GM20431 (cell line): ENCODE measurements around the gene LRRN4.
"Not testable (repeated sequence)": the region's sequence is repeated elsewhere in the genome, so short reads cannot be mapped to it uniquely, and the experiment has no call there.

Experiments used
- in situ Hi-C: fragments of 300-500 bp; cut with MseI, MboI; formaldehyde crosslinking; loops from one replicate; pipeline ENCODE4 v1.15.0; 2020; ENCODE audit warnings: low sequenced_read_pairs; ENCODE audit not compliant: unreplicated experiment

The LRRN4 gene

GRCh38 chr20:6036213-6036612, 17.6 kb downstream of the LRRN4 start:
- in situ Hi-C loops: no loop called here

- in situ Hi-C loops: no loop called here
Observed at GRCh38 chr20:6034134-6034969, 19.5 kb downstream of the LRRN4 start.

GRCh38 chr20:6032907-6033306, 21.0 kb downstream of the LRRN4 start:
- in situ Hi-C loops: not testable (repeated sequence)

- in situ Hi-C loops: no loop called here
Observed at GRCh38 chr20:6030453-6031080, 23.3 kb downstream of the LRRN4 start.

- in situ Hi-C loops: no loop called here
Observed at GRCh38 chr20:6029538-6029937, 24.3 kb downstream of the LRRN4 start.

- in situ Hi-C loops: no loop called here
Observed at GRCh38 chr20:6028818-6029217, 25.0 kb downstream of the LRRN4 start.

- in situ Hi-C loops: no loop called here
Observed at GRCh38 chr20:6026051-6026450, 27.8 kb downstream of the LRRN4 start.

- in situ Hi-C loops: no loop called here
Observed at GRCh38 chr20:6024768-6025167, 29.1 kb downstream of the LRRN4 start.

GRCh38 chr20:6017880-6018279, 36.0 kb downstream of the LRRN4 start:
- in situ Hi-C loops: no loop called here

GRCh38 chr20:6017467-6017866, 36.4 kb downstream of the LRRN4 start:
- in situ Hi-C loops: no loop called here

- in situ Hi-C loops: no loop called here
Observed at GRCh38 chr20:6014957-6015356, 38.9 kb downstream of the LRRN4 start.

GRCh38 chr20:6014017-6014416, 39.8 kb downstream of the LRRN4 start:
- in situ Hi-C loops: no loop called here

GRCh38 chr20:6012179-6012578, 41.7 kb downstream of the LRRN4 start:
- in situ Hi-C loops: no loop called here

- in situ Hi-C loops: no loop called here
Observed at GRCh38 chr20:6008254-6008653, 45.6 kb downstream of the LRRN4 start.

- in situ Hi-C loops: no loop called here
Observed at GRCh38 chr20:6007529-6008103, 46.2 kb downstream of the LRRN4 start.

- in situ Hi-C loops: no loop called here
Observed at GRCh38 chr20:6007094-6007528, 46.7 kb downstream of the LRRN4 start.

GRCh38 chr20:6006603-6006949, 47.3 kb downstream of the LRRN4 start:
- in situ Hi-C loops: no loop called here

GRCh38 chr20:6000871-6001270, 53.0 kb downstream of the LRRN4 start:
- in situ Hi-C loops: no loop called here

GRCh38 chr20:5999783-6000182, 54.1 kb downstream of the LRRN4 start:
- in situ Hi-C loops: no loop called here

- in situ Hi-C loops: no loop called here
Observed at GRCh38 chr20:5996765-5997164, 57.1 kb downstream of the LRRN4 start.
